GM21381 (cell line): ENCODE data around the gene FBLL1.
"Not testable (repeated sequence)": the region's sequence is repeated elsewhere in the genome, so short reads cannot be mapped to it uniquely, and the experiment has no call there.

Experiments
- ATAC-seq: cut with Tn5 transposase; IDR thresholded peaks from one replicate; pipeline ENCODE4 v1.9.1; 2021; ENCODE audit warnings: mild to moderate bottlenecking, moderate library complexity; ENCODE audit not compliant: unreplicated experiment

Gene FBLL1

GRCh38 chr5:168550656-168551055 is 21.6 kb downstream of the FBLL1 start:
- ATAC-seq: no peak

GRCh38 chr5:168552146-168552545 is 23.0 kb downstream of the FBLL1 start:
- no peak for ATAC-seq

- no peak for ATAC-seq
These were observed 24.4 kb downstream of the FBLL1 start for GRCh38 chr5:168553377-168554130.

DNA sequence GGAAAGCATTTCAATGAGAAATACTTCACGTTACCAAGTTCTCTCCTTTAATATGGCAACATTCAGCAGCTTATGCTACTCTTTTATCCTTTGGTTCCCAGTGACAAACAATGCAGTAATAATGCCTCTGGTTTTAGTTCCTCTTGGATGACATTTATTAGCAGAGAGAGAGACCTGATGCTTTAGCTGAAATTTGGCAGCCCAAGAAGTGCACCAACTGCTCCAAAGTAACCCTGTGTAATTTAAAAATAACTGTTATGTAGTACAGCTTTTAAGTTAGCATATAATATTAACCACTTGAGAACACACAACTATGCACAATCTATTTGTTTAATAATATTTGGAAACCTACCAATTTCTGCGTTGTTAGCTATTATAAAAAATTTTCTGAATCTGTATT is 28.3 kb downstream of the FBLL1 start:
- no peak for ATAC-seq

DNA sequence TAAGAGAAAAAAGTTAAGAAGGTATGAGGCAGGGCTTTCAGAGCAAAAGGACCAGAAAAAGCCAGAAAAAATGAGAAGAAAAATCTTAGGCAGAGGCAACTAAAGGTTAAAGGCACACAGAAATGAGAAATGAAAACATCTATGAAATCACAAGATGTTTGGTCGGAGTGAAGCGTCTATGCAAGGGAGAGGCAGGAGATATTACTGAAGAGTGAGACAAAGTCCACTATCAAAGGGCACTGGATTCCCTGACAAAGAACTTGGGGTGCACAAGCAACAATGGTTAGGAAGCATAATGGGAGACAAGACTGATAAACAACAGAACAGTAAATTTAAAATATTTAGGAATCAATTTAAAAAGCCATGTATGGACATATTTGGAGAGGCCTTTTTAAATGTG is 33.2 kb downstream of the FBLL1 start:
- no peak for ATAC-seq

DNA sequence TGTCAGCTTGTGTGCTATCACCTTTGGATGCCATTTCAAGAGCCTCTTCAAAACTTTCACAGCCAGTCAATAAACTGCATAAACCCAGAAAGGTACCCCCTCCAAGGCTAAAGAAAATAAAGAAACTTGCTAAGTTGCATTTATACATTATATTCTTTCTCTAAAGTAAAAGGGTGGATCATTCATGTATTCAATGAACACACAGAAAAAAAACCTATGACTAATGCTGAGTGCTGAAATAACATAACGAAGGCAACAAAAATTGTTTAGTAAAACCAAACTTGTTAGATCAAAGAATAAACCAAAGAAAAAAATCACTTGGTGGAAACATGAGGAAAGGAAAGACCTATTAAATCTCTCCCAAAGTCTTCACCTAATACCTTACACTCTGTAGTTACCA is 34.9 kb downstream of the FBLL1 start:
- no peak for ATAC-seq

DNA sequence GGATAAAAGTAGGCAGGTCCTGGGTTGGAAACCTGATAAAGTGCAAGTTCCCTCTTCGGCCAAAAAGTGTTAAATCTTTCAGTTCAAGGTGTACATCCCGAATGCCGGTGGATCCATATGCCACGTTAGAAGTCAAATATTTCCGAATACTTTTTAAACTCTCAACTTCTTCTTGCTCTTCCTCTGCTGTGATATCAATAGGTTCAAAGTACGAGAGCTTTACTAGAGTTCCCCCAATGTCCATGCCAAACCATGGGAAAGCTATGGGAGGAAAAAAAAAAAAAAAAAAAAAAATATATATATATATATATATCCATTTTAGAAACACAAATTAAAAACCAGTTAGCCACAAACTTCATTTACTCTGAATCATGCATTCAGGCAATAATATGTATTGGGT is 39.6 kb downstream of the FBLL1 start:
- ATAC-seq: no peak

- ATAC-seq: no peak
These were observed 41.6 kb downstream of the FBLL1 start for GRCh38 chr5:168570490-168571328.

GRCh38 chr5:168573663-168574062 is 44.6 kb downstream of the FBLL1 start:
- ATAC-seq: not testable (repeated sequence)

- not testable (repeated sequence) for ATAC-seq
These were observed 45.1 kb downstream of the FBLL1 start for GRCh38 chr5:168574156-168574555.

DNA sequence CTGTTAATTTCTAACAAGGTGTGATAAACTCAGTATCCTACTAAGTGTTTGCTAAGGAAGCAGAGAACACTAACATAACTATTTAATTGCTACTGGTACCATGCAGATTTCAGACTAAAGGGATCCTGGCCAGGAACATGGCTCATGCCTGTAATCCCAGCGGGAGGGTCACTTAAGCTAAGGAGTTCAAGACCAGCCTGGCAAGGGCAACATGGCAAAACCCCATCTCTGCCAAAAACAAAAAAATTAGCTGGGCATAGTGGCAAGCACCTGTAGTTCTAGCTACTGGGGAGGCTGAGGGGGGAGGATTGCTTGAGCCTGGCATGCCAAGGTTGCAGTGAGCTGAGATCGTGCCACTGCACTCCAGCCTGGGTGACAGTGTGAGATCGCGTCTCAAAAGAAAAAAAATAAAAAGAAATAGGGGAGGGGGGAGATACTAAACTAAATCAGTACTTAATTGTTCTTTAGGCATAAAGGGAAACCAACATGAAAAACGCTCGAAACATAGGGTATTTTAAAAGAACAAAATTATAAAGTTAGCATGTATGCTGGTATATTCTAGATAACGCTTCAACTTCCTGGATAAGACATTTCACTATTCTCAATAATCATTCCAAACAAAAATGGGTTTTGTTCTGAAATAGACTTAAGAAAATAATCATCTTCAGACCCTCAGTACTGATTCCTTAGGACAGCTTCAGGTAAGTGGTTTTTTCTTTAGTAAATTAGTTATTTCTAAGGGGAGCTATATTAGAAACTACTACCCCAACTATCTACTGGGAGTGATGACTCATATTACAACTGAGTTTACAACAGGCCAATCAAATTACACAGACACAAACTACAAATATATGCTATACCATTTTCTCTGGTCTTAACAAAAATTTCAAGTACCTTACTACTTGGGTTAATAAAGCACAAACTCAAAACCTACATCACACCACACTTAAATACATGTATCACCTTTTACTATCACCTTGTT is 46.6 kb downstream of the FBLL1 start:
- ATAC-seq: no peak

DNA sequence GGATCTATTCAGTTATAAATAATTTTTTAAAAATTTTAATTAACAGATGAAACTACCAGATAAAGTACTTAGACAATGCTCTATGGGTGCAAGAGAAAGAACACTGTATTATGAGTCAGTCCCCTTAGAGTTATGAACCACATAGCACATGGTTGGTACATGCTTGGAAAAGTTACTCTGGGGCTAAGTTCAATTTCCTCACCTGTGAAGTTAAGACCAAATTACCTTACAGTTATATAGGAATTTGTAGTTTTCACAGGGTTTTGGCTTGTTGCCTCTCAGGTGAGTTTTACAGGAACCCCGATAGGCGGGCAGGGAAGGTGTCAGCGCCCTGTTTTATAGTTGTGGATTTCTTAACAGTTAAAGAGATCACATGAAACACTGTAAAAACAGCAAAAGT is 48.9 kb downstream of the FBLL1 start:
- ATAC-seq: no peak

DNA sequence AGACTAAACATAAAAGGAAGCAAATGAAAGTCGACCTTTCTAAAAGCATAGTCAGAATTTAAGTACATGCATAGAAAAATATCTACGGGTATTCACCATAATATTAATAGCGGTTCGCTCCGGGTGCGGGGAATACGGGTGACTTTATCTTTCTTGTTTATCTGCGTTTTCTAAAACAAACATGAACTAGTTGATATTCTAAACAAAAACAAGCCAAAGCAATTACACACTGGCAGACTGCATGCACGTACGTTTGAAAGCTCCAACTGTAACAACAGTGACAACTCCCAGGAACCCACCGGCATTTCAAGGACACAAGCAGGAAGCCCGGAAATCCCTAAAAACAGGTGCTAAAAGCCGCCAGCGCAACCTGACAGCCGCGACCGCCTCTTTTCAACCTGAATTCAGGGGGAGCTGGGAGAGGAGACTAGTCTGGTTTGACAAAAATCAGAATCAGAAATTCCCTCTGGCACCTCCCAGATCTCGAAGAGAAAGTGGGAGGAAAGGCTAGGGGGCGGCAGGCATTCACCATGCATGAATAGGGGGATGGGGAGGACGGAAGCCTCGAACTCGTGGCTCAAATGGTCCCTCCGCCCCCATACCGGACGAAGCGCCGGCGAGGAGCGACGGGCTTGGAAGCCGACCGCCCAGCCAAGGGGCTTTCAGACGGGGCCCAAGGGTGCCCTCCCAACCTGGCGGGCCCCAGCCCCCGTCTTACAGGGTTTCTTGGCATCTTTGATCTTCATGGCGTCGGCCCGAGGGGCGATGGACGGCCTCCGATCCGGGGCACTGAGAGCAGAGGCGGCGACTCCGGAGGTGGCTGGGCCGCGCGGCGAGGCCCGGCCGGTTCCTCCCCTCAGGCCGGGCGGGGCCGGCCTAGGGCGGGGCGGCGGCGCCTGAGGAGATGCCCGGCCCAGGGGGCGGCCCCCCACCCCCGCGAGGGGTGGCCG is 49.7 kb downstream of the FBLL1 start, which contains the start of gene PANK3:
TSS of gene PANK3 (minus strand) at position 831 of the 950 bp plus-strand sequence. CDS start at position 746, 85 bp downstream.
- ATAC-seq: peak; percentile 60

DNA sequence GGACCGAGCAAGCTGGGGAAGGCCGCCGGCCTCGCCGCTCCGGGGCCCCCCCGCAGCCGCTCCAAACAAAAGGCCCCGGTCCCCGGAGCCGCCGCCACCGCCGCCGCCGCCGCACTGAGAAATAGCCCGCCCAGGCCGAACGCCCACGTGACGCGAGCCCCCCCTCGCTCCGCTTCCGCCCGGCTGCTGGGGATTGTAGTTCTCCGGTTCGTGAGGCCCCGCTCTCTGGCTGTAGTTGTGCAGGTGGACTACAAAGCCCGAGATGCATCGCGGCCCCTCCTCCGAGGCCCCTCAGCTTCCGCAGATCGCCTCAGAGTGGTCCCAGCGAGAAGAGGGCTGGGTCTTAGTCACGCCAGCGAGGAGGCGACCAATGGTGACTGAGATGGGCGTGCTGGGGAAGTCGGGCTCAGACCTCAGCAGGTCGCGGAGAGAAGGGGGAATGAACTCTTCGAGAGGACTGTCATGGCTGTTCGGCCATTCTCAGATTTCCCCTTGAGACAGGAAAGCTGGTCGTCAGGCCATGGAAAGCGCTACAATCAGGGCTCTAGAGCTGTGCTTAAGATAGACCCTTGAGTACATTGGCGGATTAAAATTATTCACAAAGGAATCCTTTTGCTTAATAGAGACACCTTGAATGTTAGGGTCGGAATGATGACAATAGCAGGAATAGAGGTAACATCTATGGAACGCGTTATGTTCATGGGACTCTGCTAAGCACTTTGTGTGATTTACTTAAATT is 50.6 kb downstream of the FBLL1 start:
- peak; percentile 91 for ATAC-seq

DNA sequence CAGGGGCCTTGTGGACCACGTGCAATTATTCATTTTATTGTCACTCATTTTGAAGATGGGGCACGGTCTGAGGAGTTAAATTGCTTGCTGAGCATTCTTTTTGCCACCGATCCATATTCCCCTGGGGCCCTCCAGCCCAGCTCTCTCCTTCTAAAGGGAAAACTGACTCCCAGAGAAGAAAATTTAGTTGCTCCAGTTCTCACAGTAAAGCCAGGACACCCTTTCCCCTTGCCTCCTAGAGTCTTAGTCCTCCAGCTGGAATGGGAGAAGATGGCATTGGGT is 51.1 kb downstream of the FBLL1 start:
- no peak for ATAC-seq
